ENCODE measurements around the gene JPH3.

Gene JPH3

GRCh38 chr16:87559945-87560344 lies 42.4 kb upstream of the JPH3 start:
- TF ChIP-seq YY1 (IDR thresholded peaks at IDR 0.05; ENCODE audit: insufficient read depth, insufficient read length) (no peak), SUZ12 (IDR thresholded peaks at IDR 0.05; ENCODE audit: extremely low read depth, insufficient read depth, insufficient read length) (no peak)
- H3K4me1 ChIP-seq (ENCODE audit: insufficient read depth, insufficient read length) = peaks cover 16% of the 10 kb centered on the region
- no peak overlapping the region for H3K9ac ChIP-seq (ENCODE audit: insufficient read length, low read depth)
- peaks cover 9% of the 10 kb centered on the region; the same call in 1 of the 2 replicates for H3K9me3 ChIP-seq (ENCODE audit: insufficient read depth, low read length)
- no peaks in the 10 kb centered on the region for H3K36me3 ChIP-seq (ENCODE audit: insufficient read depth, insufficient read length, low read length)
- no peak overlapping the region for H3K4me3 ChIP-seq (ENCODE audit: insufficient read length, low read depth)
- no peak for DNase-seq (ENCODE audit: low read depth, low spot score)
- no peaks in the 10 kb centered on the region for H3K27me3 ChIP-seq (ENCODE audit: insufficient read depth, insufficient read length)

GRCh38 chr16:87560428-87561199 lies 41.7 kb upstream of the JPH3 start:
- Histone ChIP-seq H3K4me3 (ENCODE audit: insufficient read length, low read depth) (no peak overlapping the region), H3K36me3 (ENCODE audit: insufficient read depth, insufficient read length, low read length) (no peaks in the 10 kb centered on the region), H3K9me3 (ENCODE audit: insufficient read depth, low read length) (peaks cover 9% of the 10 kb centered on the region; the same call in 1 of the 2 replicates), H3K9ac (ENCODE audit: insufficient read length, low read depth) (no peak overlapping the region), H3K4me1 (ENCODE audit: insufficient read depth, insufficient read length) (peaks cover 16% of the 10 kb centered on the region), H3K27me3 (ENCODE audit: insufficient read depth, insufficient read length) (no peaks in the 10 kb centered on the region)
- peak; percentile 63 for DNase-seq (ENCODE audit: low read depth, low spot score)
- TF ChIP-seq YY1 (IDR thresholded peaks at IDR 0.05; ENCODE audit: insufficient read depth, insufficient read length) (no peak), SUZ12 (IDR thresholded peaks at IDR 0.05; ENCODE audit: extremely low read depth, insufficient read depth, insufficient read length) (no peak), ZNF274 (IDR thresholded peaks at IDR 0.05; ENCODE audit: low read depth, low read length) (no peak)

- TF ChIP-seq SUZ12 (IDR thresholded peaks at IDR 0.05; ENCODE audit: extremely low read depth, insufficient read depth, insufficient read length) (no peak), ZNF274 (IDR thresholded peaks at IDR 0.05; ENCODE audit: low read depth, low read length) (no peak), YY1 (IDR thresholded peaks at IDR 0.05; ENCODE audit: insufficient read depth, insufficient read length) (no peak)
- DNase-seq (ENCODE audit: low read depth, low spot score) = no peak
- Histone ChIP-seq H3K4me3 (ENCODE audit: insufficient read length, low read depth) (no peak overlapping the region), H3K9me3 (ENCODE audit: insufficient read depth, low read length) (peaks cover 9% of the 10 kb centered on the region; the same call in 1 of the 2 replicates), H3K9ac (ENCODE audit: insufficient read length, low read depth) (peak overlapping the region; percentile 59), H3K4me1 (ENCODE audit: insufficient read depth, insufficient read length) (peaks cover 16% of the 10 kb centered on the region), H3K36me3 (ENCODE audit: insufficient read depth, insufficient read length, low read length) (no peaks in the 10 kb centered on the region), H3K27me3 (ENCODE audit: insufficient read depth, insufficient read length) (no peaks in the 10 kb centered on the region)
Measured at GRCh38 chr16:87561200-87562105, 40.9 kb upstream of the JPH3 start.

GRCh38 chr16:87562201-87562600 lies 40.1 kb upstream of the JPH3 start:
- no peak for TF ChIP-seq ZNF274 (IDR thresholded peaks at IDR 0.05; ENCODE audit: low read depth, low read length)
- no peak for TF ChIP-seq YY1 (IDR thresholded peaks at IDR 0.05; ENCODE audit: insufficient read depth, insufficient read length)
- TF ChIP-seq SUZ12 (IDR thresholded peaks at IDR 0.05; ENCODE audit: extremely low read depth, insufficient read depth, insufficient read length) = no peak
- Histone ChIP-seq H3K9me3 (ENCODE audit: insufficient read depth, low read length) (peaks cover 9% of the 10 kb centered on the region; the same call in 1 of the 2 replicates), H3K4me3 (ENCODE audit: insufficient read length, low read depth) (no peak overlapping the region), H3K36me3 (ENCODE audit: insufficient read depth, insufficient read length, low read length) (no peaks in the 10 kb centered on the region), H3K4me1 (ENCODE audit: insufficient read depth, insufficient read length) (peaks cover 12% of the 10 kb centered on the region), H3K9ac (ENCODE audit: insufficient read length, low read depth) (no peak overlapping the region), H3K27me3 (ENCODE audit: insufficient read depth, insufficient read length) (no peaks in the 10 kb centered on the region)
- DNase-seq (ENCODE audit: low read depth, low spot score) = no peak

GRCh38 chr16:87563022-87563421 lies 39.3 kb upstream of the JPH3 start:
- no peak for TF ChIP-seq SUZ12 (IDR thresholded peaks at IDR 0.05; ENCODE audit: extremely low read depth, insufficient read depth, insufficient read length)
- TF ChIP-seq YY1 (IDR thresholded peaks at IDR 0.05; ENCODE audit: insufficient read depth, insufficient read length) = no peak
- TF ChIP-seq ZNF274 (IDR thresholded peaks at IDR 0.05; ENCODE audit: low read depth, low read length) = no peak
- H3K4me3 ChIP-seq (ENCODE audit: insufficient read length, low read depth) = no peak overlapping the region
- no peak overlapping the region for H3K9ac ChIP-seq (ENCODE audit: insufficient read length, low read depth)
- H3K4me1 ChIP-seq (ENCODE audit: insufficient read depth, insufficient read length) = peaks cover 11% of the 10 kb centered on the region
- H3K9me3 ChIP-seq (ENCODE audit: insufficient read depth, low read length) = peaks cover 9% of the 10 kb centered on the region; the same call in 1 of the 2 replicates
- DNase-seq (ENCODE audit: low read depth, low spot score) = no peak
- H3K36me3 ChIP-seq (ENCODE audit: insufficient read depth, insufficient read length, low read length) = no peaks in the 10 kb centered on the region
- no peaks in the 10 kb centered on the region for H3K27me3 ChIP-seq (ENCODE audit: insufficient read depth, insufficient read length)

- peaks cover 9% of the 10 kb centered on the region; the same call in 1 of the 2 replicates for H3K9me3 ChIP-seq (ENCODE audit: insufficient read depth, low read length)
- H3K4me1 ChIP-seq (ENCODE audit: insufficient read depth, insufficient read length) = peaks cover 11% of the 10 kb centered on the region
- TF ChIP-seq ZNF274 (IDR thresholded peaks at IDR 0.05; ENCODE audit: low read depth, low read length) (no peak), YY1 (IDR thresholded peaks at IDR 0.05; ENCODE audit: insufficient read depth, insufficient read length) (no peak), SUZ12 (IDR thresholded peaks at IDR 0.05; ENCODE audit: extremely low read depth, insufficient read depth, insufficient read length) (no peak)
- H3K4me3 ChIP-seq (ENCODE audit: insufficient read length, low read depth) = no peak overlapping the region
- no peak for DNase-seq (ENCODE audit: low read depth, low spot score)
- no peaks in the 10 kb centered on the region for H3K27me3 ChIP-seq (ENCODE audit: insufficient read depth, insufficient read length)
- no peak overlapping the region for H3K9ac ChIP-seq (ENCODE audit: insufficient read length, low read depth)
- H3K36me3 ChIP-seq (ENCODE audit: insufficient read depth, insufficient read length, low read length) = no peaks in the 10 kb centered on the region
Measured at GRCh38 chr16:87563714-87564523, 38.4 kb upstream of the JPH3 start.
